Measurements from ENCODE around the gene BTBD19.

BTBD19 gene

DNA sequence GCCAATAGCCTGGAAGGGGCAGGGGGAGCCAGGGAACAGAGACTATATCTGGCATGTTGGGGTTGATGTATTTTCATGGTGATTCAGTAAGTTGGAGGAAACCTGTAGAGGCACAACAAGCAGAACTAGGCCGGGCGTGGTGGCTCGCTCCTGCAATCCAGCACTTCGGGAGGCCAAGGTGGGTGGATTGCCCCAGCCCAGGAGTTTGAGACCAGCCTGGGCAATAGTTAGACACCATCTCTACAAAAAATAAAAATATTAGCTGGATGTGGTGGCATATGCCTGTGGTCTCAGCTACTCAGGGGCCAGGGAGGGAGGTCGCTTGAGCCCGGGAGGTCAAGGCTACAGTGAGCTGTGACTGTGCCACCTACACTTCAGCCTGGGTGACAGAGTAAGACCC is 44.9 kb downstream of the BTBD19 start:
- TF ChIP-seq, protein P1, sequence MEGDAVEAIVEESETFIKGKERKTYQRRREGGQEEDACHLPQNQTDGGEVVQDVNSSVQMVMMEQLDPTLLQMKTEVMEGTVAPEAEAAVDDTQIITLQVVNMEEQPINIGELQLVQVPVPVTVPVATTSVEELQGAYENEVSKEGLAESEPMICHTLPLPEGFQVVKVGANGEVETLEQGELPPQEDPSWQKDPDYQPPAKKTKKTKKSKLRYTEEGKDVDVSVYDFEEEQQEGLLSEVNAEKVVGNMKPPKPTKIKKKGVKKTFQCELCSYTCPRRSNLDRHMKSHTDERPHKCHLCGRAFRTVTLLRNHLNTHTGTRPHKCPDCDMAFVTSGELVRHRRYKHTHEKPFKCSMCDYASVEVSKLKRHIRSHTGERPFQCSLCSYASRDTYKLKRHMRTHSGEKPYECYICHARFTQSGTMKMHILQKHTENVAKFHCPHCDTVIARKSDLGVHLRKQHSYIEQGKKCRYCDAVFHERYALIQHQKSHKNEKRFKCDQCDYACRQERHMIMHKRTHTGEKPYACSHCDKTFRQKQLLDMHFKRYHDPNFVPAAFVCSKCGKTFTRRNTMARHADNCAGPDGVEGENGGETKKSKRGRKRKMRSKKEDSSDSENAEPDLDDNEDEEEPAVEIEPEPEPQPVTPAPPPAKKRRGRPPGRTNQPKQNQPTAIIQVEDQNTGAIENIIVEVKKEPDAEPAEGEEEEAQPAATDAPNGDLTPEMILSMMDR (IDR thresholded peaks at IDR 0.05) = no peak
- Histone ChIP-seq H3K4me1 (ENCODE audit: control insufficient read depth in 1 of 2, insufficient read depth in 1 of 2, low read depth in 1 of 2, low read length in 1 of 2) (no peaks in the 10 kb centered on the region), H3K36me3 (no peaks in the 10 kb centered on the region), H3K27ac (no peak overlapping the region), H3K4me3 (ENCODE audit: low read depth in 1 of 2, low read length in 1 of 2) (no peak overlapping the region), H3K9me3 (no peaks in the 10 kb centered on the region), H3K27me3 (no peaks in the 10 kb centered on the region)

DNA sequence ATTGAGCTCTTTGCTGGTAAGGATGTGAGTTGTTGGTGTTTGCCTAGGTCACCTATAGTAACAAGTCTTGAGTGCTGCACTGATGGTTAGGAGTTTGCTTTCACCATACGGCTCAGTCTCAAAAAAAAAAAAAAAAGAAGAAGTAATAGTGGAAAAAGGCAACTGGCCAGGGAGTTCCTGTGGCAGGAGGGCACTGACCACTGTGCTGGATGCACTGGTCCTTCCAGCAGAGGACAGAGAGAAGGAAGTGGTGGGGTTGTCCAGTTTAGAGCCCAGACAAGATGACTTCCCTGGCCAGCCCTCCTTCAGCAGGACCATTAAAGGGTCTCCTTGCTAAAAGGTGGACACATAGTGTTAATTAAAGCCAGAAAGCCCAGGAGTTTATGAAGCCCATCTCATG is 46.6 kb downstream of the BTBD19 start:
- Histone ChIP-seq H3K27ac (no peak overlapping the region), H3K27me3 (no peaks in the 10 kb centered on the region), H3K4me3 (ENCODE audit: low read depth in 1 of 2, low read length in 1 of 2) (no peak overlapping the region), H3K36me3 (no peaks in the 10 kb centered on the region), H3K4me1 (ENCODE audit: control insufficient read depth in 1 of 2, insufficient read depth in 1 of 2, low read depth in 1 of 2, low read length in 1 of 2) (no peaks in the 10 kb centered on the region), H3K9me3 (no peaks in the 10 kb centered on the region)
- TF ChIP-seq, protein P1 (IDR thresholded peaks at IDR 0.05) = no peak

DNA sequence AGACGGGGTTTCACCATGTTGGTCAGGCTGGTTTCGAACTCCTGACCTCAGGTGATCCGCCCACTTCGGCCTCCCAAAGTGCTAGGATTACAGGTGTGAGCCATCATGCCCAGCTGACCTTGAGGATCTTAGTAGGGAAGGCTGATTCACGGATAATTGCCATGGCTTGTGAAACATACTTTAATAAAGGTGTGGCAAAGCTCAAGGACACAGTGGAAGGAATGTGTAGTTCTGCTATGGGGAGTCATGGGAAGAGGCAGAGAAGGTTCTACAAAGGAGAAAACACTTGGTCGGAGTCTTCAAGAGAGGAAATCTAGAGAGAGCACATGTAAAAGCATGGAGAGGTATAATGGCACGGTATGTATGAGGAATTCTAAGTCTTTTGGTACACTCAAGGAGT is 47.4 kb downstream of the BTBD19 start:
- TF ChIP-seq, protein P1 (IDR thresholded peaks at IDR 0.05) = no peak
- H3K4me3 ChIP-seq (ENCODE audit: low read depth in 1 of 2, low read length in 1 of 2) = no peak overlapping the region
- no peaks in the 10 kb centered on the region for H3K36me3 ChIP-seq
- no peaks in the 10 kb centered on the region for H3K27me3 ChIP-seq
- H3K27ac ChIP-seq = no peak overlapping the region
- no peaks in the 10 kb centered on the region for H3K4me1 ChIP-seq (ENCODE audit: control insufficient read depth in 1 of 2, insufficient read depth in 1 of 2, low read depth in 1 of 2, low read length in 1 of 2)
- no peaks in the 10 kb centered on the region for H3K9me3 ChIP-seq

DNA sequence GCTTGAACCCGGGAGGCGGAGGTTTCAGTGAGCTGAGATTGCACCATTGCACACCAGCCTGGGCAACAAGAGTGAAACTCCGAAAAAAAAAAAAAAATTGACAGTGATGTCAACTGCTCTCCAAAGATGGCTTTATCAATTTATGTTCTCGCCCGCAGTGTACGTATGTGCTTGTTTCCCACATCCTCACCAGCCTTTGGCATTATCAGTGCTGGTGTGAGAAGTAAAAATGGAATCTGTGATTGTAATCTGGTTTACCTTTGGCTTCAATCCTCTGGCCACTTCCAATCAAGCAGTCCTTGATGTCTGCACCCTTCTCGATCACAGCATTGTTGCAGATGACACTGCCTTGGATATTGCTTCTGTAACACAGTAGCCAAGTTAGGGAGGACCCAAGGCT is 49.1 kb downstream of the BTBD19 start:
- H3K36me3 ChIP-seq = no peaks in the 10 kb centered on the region
- H3K9me3 ChIP-seq = no peaks in the 10 kb centered on the region
- H3K27me3 ChIP-seq = no peaks in the 10 kb centered on the region
- no peak overlapping the region for H3K27ac ChIP-seq
- H3K4me1 ChIP-seq (ENCODE audit: control insufficient read depth in 1 of 2, insufficient read depth in 1 of 2, low read depth in 1 of 2, low read length in 1 of 2) = no peaks in the 10 kb centered on the region
- TF ChIP-seq, protein P1 (IDR thresholded peaks at IDR 0.05) = no peak
- no peak overlapping the region for H3K4me3 ChIP-seq (ENCODE audit: low read depth in 1 of 2, low read length in 1 of 2)

DNA sequence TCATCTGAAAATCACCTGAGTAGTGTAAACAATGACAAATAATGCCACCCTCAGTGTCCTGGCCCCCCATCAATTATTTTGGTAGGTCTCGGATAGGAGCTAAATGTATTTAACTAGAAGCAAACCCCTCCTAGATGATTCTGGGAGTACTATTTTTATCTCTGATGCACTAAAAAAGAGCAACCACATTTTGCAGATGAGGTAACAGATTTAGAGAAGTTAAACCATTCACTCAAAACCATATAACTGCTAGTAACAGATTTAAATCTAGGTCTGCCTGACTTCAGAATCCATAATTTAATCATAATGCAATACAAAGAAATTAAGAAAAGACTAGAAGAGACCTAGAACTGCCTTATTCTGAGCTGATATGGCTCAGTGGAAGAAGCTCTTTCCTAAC is 52.0 kb downstream of the BTBD19 start:
- H3K27ac ChIP-seq = no peak overlapping the region
- no peaks in the 10 kb centered on the region for H3K27me3 ChIP-seq

More for the DNA sequence above, 52.0 kb downstream of the BTBD19 start:
- Histone ChIP-seq H3K4me1 (ENCODE audit: control insufficient read depth in 1 of 2, insufficient read depth in 1 of 2, low read depth in 1 of 2, low read length in 1 of 2) (no peaks in the 10 kb centered on the region), H3K9me3 (no peaks in the 10 kb centered on the region), H3K4me3 (ENCODE audit: low read depth in 1 of 2, low read length in 1 of 2) (no peak overlapping the region), H3K36me3 (no peaks in the 10 kb centered on the region)
- TF ChIP-seq, protein P1 (IDR thresholded peaks at IDR 0.05) = no peak
